VCaP (cell line): ENCODE measurements around the gene CLEC2L.

Experiments
- H3K27ac ChIP-seq: fragments of 450-650 bp; 2 replicates; pipeline ENCODE4 v1.5.1; 2017
- TF ChIP-seq, protein P1 (sequence below): fragments of 450-650 bp; conservative IDR thresholded peaks from 2 replicates; pipeline ENCODE4 v1.5.1; 2017; ENCODE audit warnings: mild to moderate bottlenecking, moderate library complexity

Gene CLEC2L

DNA sequence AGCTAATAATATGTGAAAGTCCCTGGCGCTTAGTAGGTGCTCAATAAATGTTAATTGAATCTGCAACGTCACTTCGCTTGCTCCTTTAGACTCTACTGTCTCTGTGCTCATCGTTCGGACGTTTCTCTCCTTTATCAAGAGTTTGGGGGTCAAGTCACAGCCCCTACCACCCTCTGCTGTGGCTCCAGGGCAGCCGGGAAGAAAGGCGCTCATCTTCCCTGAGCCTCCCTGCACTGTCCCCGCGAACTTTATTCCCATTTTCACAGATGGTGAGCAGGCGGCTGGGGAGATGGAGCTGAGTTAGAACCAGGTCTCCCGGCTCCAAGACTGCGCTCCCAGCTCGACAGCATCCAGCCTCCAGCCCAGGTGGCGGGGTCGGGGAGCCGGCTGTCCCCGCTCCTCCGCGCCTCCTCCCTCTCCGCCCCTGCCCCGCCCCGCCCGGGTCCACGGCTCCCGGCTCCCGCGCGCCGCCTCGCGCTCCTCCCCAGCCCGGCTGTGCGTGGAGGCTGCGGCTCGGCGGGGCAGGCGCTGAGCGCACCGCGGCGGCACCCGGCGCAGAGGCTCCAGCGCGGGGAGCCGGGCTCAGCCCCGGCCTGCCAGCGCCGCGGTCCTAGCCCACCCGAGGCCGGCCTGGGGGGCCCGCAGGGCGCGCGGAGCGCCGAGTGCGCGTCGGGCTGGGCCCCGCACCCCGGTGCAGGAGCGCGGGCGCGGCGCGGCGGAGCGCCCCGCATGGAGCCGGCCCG, at the start of gene CLEC2L:
TSS of gene CLEC2L (plus strand) at position 487 of the 743 bp plus-strand sequence. CDS start at position 730, 243 bp downstream.
- TF ChIP-seq, protein P1, sequence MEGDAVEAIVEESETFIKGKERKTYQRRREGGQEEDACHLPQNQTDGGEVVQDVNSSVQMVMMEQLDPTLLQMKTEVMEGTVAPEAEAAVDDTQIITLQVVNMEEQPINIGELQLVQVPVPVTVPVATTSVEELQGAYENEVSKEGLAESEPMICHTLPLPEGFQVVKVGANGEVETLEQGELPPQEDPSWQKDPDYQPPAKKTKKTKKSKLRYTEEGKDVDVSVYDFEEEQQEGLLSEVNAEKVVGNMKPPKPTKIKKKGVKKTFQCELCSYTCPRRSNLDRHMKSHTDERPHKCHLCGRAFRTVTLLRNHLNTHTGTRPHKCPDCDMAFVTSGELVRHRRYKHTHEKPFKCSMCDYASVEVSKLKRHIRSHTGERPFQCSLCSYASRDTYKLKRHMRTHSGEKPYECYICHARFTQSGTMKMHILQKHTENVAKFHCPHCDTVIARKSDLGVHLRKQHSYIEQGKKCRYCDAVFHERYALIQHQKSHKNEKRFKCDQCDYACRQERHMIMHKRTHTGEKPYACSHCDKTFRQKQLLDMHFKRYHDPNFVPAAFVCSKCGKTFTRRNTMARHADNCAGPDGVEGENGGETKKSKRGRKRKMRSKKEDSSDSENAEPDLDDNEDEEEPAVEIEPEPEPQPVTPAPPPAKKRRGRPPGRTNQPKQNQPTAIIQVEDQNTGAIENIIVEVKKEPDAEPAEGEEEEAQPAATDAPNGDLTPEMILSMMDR, result no peak
- no peak within 1 kb of the TSS for H3K27ac ChIP-seq

DNA sequence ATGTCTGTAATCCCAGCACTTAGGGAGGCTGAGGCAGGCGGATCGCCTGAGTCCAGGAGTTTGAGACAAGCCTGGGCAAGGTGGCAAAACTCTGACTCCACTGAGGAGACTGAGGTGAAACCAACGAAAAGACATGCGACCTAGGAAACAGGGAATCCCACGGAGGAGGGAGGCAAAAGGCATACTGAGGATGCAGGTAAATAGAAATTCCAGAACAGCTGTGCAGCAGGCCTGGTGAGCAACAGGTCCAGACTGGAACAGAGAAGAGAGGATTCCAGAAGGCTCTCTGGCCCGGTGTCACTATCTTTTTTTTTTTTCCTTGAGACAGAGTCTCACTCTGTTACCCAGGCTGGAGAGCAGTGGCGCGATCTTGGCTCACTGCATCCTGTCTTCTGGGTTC, 47.3 kb upstream of the CLEC2L start:
- H3K27ac ChIP-seq, result no peak overlapping the region
- TF ChIP-seq, protein P1, result no peak

DNA sequence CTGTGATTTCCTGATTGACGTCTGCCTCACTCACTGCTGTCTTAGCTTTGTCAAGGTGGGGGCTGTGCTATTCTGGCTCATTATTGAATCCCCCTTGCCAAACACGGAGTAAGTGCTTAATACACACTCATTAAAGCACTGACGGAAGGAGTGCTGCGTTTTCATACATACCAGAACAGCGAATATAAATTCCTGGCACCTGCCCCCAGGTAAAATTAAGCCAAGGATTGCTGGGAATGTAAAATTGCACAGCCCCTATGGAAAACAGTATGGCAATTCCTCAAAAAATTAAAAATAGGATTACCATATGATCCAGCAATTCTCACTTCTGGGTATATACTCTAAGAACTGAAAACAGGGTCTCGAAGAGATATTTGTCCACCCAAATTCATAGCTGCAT, 46.6 kb upstream of the CLEC2L start:
- TF ChIP-seq, protein P1, result no peak
- no peak overlapping the region for H3K27ac ChIP-seq

DNA sequence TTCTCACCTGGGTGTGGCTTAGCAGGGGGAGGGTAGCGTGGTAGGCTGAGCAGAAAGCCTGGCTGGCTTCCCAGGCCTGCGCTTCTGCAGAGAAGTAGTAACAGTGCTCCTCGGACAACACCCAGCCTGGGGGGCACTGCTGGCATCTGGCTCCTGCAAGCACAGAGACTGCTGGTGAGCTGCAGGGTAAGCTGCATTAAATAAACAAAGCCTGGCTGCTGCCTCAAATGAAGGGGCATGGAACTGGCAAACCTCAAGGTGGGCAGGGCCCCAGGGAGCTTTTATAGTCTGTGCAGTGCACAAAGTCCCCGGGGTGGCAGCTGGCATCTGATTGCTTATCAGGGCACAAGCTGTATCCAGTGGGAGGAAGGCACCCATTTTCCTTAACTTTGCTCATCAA, 43.9 kb upstream of the CLEC2L start:
- H3K27ac ChIP-seq, result no peak overlapping the region
- TF ChIP-seq, protein P1, result no peak

DNA sequence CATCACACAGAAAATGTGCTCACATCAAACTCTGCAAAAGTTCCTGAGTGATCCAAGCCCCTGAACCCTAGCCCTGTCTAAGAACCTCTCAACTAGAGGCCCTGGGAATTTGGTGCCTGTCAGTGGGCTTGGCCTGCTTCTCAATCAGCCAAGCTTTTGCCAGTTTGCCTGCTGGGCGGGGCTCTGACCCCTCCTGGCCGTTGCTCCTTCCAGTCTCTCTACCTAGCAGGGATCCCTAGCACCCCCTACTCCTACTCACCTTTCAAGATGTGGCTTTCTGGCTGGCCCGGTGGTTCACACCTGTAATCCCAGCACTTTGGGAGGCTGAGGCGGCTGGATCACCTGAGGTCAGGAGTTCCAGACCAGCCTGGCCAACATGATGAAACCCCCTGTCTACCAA, 42.1 kb upstream of the CLEC2L start:
- no peak overlapping the region for H3K27ac ChIP-seq
- TF ChIP-seq, protein P1, result no peak

DNA sequence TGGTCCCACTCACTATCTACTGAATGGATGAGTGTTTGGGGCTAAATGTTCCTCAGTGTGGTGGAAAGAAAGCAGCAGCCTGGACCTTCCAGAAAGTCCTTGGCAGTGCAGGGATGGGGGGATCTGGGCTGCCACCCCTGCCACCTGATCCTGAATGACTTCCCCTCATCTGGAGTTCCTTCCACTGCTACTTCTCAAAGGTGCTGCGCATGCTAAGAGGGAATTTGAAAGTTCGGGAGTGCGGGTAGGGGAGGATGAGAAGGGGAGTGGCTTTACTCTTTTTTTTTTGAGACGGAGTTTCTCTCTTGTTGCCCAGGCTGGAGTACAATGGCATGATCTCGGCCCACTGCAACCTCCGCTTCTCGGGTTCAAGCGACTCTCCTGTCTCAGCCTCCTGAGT, 41.4 kb upstream of the CLEC2L start:
- TF ChIP-seq, protein P1, result no peak
- H3K27ac ChIP-seq, result no peak overlapping the region

DNA sequence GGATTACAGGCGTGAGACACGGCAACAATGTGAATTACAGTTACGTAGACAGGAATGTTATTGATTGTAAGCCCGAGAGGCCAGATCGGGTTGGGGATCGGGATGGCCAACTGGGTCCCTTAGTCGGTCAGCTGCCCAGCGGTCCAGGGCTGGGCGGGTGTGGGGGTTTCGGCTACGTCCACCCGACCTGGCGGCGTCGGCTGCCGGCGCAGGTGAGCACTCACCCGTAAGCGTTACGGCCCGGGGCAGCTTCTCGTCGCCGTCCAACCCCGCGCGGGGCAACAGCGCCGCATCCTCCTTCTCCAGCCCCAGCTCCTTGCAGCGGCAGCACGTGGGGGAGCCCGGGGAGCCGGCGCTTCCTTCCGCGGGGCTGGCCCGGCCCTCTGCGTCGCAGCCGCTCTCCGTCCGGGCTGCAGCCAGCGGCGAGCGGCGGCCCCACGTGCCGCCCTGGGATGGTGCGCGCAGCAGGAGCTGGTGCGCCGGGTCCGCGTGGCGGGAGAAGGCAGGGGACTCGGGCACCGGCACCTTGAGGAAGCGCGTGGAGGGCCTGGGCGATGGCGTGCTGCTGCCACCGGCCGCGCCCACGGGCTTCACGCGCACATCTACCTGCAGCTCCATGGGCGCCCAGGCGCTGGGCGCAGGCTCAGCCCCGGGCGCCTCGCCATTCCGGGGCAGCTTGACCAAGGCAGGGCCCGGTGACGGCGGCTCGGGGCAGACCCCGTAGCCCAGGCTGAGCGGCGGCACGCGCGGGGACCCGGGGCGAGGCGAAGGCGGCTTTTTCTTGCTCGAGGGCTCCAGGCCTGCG, 40.6 kb upstream of the CLEC2L start:
- TF ChIP-seq, protein P1, result no peak
- H3K27ac ChIP-seq, result peak overlapping the region; percentile 40; the same call in 1 of the 2 replicates
